Right atrium auricular region (tissue), 2 donors: ENCODE measurements around the gene C16orf74. TPM values are rescaled to one million over a fixed set of nuclear protein-coding genes. Genes with fewer than 3 reads are reported as not detected.

ENCODE experiments used
- DNase-seq: peaks from one replicate; pipeline ENCODE4 v3.0.0-alpha.2; 2019; ENCODE audit warnings: low spot score
- H3K27ac ChIP-seq, 2 donors: fragments of 200-600 bp; sonication (generic); 1 replicate in 1 of 2; 2 replicates in 1 of 2; pipeline ENCODE4 v1.5.1; 2016 to 2019
- H3K27me3 ChIP-seq, 2 donors: fragments of 200-600 bp; sonication (generic); one replicate each; pipeline versions ENCODE4 v1.5.1 to v1.6.0; 2017 to 2019
- H3K36me3 ChIP-seq: fragments of 200-600 bp; sonication (generic); one replicate; pipeline ENCODE4 v1.5.1; 2016
- H3K4me1 ChIP-seq, 2 donors: fragments of 200-600 bp; sonication (generic); one replicate each; pipeline versions ENCODE4 v1.5.1 to v1.6.0; 2017 to 2019
- H3K4me3 ChIP-seq, 2 donors: fragments of 200-600 bp; sonication (generic); 1 replicate in 1 of 2; 2 replicates in 1 of 2; pipeline ENCODE4 v1.5.1; 2017 to 2019; ENCODE audit warnings: mild to moderate bottlenecking in 1 of 2, moderate library complexity in 1 of 2
- H3K9me3 ChIP-seq, 2 donors: fragments of 200-600 bp; sonication (generic); one replicate each; pipeline ENCODE4 v1.5.1; 2019
- microRNA counts, 2 donors: library from miRNA; unstranded; fragments of <30 nt; microRNA quantifications; one replicate each; lab custom pipeline; 2016 to 2017
- microRNA-seq, 2 donors: library from miRNA; unstranded; fragments of <30 nt; microRNA quantifications; one replicate each; pipeline ENCODE4, GENCODE V29; 2016 to 2017; ENCODE audit warnings: borderline number of aligned reads in 2 of 2, borderline replicate concordance in 1 of 2
- total RNA-seq, 2 donors: library from RNA; depleted of rRNA; stranded (reverse); fragments of >200 nt; gene quantifications; one replicate each; pipeline ENCODE4 v1.1.0, GENCODE V29; 2016
- TF ChIP-seq, protein P1 (sequence below), 2 donors: fragments of 200-600 bp; sonication (generic); IDR thresholded peaks; one replicate each; pipeline ENCODE4 v1.5.1; 2019; ENCODE audit warnings: antibody characterized with exemption in 2 of 2

Gene C16orf74
- total RNA-seq, 2 donors from 2014 or later: 0.79 to 1.4 TPM

- no peaks in the 10 kb centered on the region for H3K9me3 ChIP-seq
- peaks cover 0 to 30% of the 10 kb centered on the region in 2 donors for H3K4me1 ChIP-seq
- H3K4me3 ChIP-seq: no peak overlapping the region
- peaks cover 71% of the 10 kb centered on the region for H3K36me3 ChIP-seq
- TF ChIP-seq, protein P1, sequence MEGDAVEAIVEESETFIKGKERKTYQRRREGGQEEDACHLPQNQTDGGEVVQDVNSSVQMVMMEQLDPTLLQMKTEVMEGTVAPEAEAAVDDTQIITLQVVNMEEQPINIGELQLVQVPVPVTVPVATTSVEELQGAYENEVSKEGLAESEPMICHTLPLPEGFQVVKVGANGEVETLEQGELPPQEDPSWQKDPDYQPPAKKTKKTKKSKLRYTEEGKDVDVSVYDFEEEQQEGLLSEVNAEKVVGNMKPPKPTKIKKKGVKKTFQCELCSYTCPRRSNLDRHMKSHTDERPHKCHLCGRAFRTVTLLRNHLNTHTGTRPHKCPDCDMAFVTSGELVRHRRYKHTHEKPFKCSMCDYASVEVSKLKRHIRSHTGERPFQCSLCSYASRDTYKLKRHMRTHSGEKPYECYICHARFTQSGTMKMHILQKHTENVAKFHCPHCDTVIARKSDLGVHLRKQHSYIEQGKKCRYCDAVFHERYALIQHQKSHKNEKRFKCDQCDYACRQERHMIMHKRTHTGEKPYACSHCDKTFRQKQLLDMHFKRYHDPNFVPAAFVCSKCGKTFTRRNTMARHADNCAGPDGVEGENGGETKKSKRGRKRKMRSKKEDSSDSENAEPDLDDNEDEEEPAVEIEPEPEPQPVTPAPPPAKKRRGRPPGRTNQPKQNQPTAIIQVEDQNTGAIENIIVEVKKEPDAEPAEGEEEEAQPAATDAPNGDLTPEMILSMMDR (IDR thresholded peaks at IDR 0.05): no peak
- no peak for DNase-seq
- no peak overlapping the region for H3K27ac ChIP-seq
- H3K27me3 ChIP-seq: no peaks in the 10 kb centered on the region
Observed at GRCh38 chr16:85657996-85658395, 92.9 kb downstream of the C16orf74 start.

MicroRNAs encoded within 50 kb of the gene (microRNA counts, 767-probe panel; counts per million panel counts)
- 0 to 31.0 counts per million in 2 donors for microRNA hsa-miR-1910 (lab: Ali Mortazavi, UCI)

Small RNAs within 50 kb of the gene (microRNA-seq; reads per million reads assigned to microRNA genes)
- 0 to 0.71 reads per million in 2 donors for gene MIR1910

Other genes with a start within 250 kb of the C16orf74 start
- 10 to 100 TPM; 37.1 to 55.7 TPM for gene GSE1, start 137.8 kb downstream of the C16orf74 start, total RNA-seq
- under 1 TPM in 1 of 2 donors, not detected in 1; 0.15 TPM for gene GINS2, start 62.1 kb downstream of the C16orf74 start, total RNA-seq
- 10 to 100 TPM; 18.8 to 40.7 TPM for gene EMC8, start 48.4 kb upstream of the C16orf74 start, total RNA-seq
- 1,000 to 10,000 TPM; 1,383 to 1,567 TPM for gene COX4I1, start 48.6 kb upstream of the C16orf74 start, total RNA-seq
- gene IRF8, start 148.1 kb upstream of the C16orf74 start, total RNA-seq: 10 to 100 TPM in 1 of 2 donors, 1 to 10 TPM in 1; 2.2 to 10.6 TPM